ENCODE data around the gene DCST2.

The DCST2 gene

DNA sequence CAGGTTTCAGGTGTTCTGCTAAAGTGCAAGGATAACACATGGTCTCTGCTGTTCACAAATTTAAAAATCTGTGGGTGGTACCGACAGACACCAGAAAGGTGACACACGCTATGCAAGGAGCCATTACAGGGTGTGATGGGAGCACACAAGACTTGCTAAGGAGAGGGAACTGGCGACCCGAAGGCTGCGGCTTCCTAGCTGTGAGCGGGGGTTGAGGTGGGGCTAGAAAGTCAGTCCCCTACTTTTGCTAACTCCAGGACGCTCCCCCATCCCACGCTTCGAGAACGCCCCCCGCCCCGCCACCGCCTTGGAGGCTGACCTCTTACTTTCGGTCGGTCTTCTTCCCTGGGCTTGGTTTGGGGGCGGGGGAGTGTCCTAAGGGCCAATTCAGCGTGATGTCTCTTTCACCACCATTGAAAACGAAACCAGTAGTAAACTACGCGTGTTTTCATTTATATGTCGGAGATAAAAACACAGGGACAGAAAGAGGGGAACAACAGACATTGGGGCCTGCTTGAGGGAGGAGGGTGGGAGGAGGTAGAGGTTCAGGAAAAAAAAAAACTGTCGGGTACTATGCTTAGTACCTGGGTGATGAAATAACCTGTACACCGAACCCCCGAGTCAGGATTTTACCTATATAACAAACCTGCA is 58.0 kb downstream of the DCST2 start:
- peak in 1 of 2 experiments; percentile 58 for DNase-seq (ENCODE audit: low read depth in 2 of 2)

DNA sequence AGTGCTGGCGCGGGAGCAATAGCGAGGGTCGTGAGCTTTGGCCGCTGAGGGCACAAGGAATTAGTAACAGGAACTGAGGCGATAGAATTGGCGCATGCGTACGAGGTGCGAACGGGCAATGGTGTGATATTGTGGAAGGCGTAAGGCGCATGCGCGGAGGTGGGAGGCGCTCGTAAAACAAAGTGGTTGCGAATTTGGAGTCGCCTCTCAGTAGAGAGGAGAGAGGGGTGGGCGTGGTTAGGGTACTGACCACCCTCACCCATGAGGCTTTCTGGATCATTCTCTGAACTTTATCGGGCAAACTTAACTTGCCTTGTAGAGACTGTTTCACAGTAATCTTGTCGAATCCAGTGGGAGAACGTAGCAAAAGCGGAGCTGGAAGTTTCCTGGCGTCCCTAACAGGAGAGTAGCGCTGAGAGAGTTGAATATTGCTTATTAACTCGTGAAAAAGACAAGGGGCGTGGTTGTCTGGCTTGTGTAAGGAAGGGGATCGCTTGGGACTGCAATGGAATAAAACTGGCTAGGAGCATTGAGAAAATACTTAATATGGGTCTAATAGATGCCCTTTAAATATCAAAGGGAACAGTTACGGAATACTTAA is 58.7 kb downstream of the DCST2 start:
- DNase-seq (ENCODE audit: low read depth in 2 of 2), result peak; percentile 91 to 92

DNA sequence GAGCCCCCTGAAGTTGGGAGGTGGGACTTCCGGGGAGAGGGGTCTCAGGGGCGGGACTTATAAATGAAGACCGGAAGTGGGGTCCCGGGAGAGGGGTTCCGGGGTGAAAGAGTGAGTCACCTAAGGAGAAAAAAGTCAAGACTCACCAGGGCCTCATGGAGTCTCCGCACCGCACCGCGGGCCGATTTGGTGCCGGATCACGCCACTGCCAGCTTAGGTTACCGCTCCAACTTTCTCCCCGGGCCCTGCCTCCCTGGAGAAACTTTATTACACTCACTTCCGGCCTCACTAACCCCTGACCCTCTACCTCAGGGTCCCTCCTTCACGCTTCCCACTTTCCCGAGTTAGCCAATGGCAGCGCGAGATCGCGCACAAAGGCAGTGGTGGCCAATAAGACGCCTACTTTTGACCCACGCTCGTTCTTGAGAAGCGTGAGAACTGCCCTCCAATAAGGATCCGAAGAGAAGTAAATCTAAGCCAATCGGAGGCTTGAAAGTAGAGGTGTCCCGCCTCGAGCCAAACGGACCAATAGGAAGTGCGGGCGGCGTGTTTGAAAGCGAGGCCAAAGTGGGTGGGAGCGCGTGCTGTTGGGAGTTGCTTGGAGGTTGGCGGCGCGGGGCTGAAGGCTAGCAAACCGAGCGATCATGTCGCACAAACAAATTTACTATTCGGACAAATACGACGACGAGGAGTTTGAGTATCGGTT is 59.3 kb downstream of the DCST2 start, which contains the start of gene CKS1B:
TSS of gene CKS1B (plus strand) at position 580 of the 706 bp plus-strand sequence. CDS start at position 645, 65 bp downstream.
- peak; percentile 87 to 92 for DNase-seq (ENCODE audit: low read depth in 2 of 2)

DNA sequence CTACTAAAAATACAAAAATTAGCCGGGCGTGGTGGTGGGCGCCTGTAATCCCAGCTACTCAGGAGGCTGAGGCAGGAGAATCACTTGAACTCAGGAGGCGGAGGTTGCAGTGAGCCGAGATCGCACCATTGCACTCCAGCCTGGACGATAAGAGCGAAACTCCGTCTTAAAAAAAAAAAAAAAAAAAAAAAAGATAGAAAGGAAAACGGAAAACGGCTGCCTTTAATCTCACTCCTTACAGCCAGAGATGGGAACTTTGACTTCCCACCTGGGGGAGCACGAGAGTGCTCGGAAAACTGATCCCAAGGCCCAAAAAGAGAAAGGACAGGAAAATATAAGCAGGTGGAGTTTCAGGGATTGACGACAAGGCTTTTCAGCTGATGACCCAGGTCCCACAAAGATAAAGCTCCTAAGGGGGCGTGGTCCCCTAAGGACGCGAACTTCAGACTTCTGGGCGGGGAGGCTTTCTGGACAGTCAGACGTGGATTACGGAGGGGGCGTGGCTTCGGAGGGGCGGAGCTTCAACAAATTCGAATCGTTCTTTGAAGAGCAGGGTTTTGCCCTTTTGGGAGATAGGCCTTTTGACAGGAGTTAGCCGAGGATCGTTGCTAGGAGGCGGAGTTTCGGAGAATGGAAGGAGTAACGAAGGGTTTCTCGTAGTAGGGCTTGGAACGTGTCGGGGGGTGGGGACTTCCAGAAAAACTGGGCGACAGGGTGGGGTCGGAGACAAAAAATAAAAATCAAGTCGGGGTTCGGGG is 60.1 kb downstream of the DCST2 start:
- DNase-seq (ENCODE audit: low read depth in 2 of 2), result peak; percentile 78 to 98

DNA sequence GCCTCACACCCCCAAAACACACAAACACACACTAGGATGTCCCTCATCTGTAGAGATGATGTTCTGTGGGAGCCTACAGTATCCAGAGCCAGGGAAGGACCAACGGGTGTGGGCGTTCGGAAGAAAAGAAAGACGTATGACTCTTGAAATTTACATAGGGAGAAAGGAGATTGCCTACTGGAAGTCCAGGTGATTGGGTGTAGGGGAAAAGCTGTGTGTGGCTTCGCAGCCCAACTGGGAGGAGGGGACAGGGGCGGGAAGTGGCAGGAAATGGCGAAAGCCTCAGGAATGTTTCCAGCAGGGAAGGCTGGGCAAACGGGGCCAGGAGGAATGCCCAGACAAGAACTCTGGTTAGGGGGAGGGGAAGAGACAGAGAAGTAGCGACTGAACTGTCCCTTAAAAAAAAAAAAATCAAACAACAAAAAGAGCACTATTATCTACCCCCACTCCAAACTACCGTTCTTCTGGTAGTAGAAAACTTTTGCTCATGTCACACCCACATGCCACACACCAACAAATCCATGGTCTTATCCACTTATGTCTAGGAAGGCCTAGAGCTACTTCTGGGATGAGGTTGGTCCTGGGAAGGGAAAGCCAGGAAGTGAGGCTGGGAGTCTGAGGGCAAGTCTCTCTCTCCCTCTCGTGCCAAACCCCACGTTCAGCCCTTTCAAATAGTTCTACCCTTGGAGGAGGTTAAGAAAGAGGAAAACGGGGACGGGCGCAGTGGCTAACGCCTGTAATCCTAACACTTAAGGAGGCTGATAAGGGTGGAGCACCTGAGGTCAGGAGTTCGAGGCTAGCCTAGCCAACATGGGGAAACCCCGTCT is 60.9 kb downstream of the DCST2 start:
- DNase-seq (ENCODE audit: low read depth in 2 of 2), result no peak

DNA sequence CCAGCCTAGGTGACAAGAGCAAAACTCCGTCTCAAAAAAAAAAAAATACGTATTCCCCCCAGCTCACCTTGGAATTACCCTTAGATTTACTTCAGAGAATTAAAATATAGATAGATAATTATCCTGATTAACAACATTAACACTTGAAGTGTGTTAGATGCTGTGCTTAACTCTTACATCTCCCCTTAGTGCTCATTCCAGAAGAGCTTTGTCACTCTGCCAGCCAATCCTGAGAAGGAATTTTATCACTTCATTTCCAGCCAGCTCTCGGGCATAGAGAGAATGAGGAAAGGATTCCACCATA is 61.4 kb downstream of the DCST2 start:
- DNase-seq (ENCODE audit: low read depth in 2 of 2), result no peak

DNA sequence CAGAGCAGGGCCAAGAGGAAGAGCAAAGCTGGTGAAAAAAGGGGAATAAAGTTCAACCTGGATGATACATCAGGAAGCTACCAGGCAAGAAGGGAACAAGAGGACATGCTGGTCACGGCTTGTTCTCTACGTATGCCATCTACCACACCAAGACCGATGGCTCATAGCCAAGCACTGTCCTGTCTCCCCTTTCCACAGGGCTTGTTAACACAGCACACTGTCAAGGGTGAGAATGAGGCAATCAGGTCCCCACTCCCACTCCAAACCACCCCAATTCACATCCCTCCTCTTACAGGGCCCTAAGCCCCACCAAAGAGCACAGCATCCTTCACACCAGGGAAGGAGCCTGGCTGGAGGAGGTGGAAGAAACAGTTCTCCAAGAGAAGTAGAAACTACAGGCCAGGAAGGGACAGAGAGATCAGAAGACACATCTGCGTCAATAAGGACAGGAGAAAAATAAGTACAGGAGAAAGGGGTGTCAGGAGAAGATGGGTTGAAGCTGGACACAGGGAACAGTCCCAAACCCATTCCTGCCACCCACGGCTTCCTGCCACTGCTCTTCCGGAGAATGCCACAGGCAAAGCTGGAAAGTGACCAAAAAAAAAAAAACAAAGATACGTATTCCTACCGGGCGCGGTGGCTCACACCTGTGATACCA is 62.1 kb downstream of the DCST2 start:
- no peak for DNase-seq (ENCODE audit: low read depth in 2 of 2)

DNA sequence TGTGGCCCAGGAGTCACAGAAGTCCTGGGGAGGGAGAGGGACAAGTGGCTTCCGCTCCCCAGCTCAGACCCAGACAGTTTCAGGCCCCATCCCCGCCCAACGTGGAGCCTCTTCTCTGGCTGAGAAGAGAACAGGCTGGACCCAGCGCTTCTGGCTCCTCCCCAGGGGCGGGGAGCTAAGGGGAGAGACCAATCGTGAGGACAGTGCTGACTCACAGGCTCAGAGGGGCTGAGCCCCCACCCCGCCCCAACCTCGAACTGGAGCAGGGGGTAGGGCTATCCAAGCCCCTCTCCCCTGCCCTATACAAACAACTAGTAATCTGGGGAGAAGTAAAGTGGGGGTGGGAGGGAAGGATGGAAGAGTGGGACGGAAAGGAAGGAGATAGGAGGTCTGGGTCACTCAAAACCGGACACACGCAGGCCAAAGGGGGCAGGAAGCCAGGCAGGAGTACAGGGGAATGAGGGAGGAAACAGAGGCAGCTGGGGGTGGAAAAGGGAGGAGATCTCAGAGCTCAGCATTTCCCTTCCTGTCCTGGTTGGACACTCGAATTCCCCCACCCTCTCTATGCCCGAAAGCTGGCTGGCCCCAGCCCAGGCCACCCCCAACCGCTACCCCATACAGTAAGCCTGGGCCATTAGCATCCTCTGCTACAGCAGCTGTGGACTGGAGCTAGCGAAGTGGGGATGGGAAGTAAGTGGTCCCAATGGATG is 62.8 kb downstream of the DCST2 start, which contains the start of gene SHC1:
TSS of gene SHC1 (minus strand) at position 117 of the 710 bp plus-strand sequence. CDS start 221 bp downstream, outside the sequence.
- DNase-seq (ENCODE audit: low read depth in 2 of 2), result peak in 1 of 2 experiments; percentile 30

DNA sequence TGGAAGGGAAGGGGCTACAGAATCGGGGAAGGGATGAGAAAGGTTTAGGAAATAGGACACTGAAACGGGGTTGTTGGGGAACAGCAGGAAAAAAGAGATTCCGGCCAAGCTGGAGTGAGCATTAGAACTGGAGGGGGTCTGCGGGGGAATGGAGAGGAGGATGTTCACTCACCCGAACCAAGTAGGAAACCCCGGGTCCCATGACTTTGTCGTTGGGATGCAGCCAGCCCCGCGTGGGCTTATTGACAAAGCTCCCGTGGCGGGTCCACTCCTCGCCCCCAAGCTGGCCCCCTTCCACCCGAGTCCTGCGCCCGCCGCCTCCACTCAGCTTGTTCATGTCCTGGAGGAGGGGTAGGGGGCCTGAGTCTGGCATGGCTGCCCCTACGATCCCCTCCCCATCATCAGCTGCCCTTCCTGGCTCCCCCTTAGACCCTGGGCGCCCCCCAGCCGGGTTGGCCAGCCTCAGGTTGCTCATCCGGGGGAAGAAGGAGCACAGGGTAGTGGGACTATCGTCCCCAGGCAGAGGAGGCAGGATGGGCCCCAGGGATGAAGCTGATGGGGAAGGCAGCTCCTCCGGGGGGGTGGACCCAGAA is 63.6 kb downstream of the DCST2 start:
- no peak for DNase-seq (ENCODE audit: low read depth in 2 of 2)

DNA sequence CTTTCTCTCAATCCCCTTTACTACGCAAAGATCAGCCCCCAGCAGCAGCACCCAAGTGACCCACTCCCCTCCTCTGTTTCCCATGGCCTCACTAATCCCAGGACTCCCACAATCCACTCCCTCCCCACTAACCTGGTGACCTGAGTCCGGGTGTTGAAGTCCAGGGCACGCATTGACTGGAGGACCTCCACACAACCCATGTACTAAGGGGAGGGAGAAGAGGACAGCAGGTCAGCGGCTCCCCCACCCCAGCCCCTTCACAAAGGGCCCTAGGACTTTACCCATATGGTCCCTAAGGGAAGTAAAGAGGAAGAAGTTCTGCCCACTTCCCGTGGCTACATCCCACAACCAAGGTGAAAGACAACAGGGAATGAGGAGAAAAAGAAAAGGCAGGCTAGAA is 64.3 kb downstream of the DCST2 start:
- DNase-seq (ENCODE audit: low read depth in 2 of 2), result no peak

DNA sequence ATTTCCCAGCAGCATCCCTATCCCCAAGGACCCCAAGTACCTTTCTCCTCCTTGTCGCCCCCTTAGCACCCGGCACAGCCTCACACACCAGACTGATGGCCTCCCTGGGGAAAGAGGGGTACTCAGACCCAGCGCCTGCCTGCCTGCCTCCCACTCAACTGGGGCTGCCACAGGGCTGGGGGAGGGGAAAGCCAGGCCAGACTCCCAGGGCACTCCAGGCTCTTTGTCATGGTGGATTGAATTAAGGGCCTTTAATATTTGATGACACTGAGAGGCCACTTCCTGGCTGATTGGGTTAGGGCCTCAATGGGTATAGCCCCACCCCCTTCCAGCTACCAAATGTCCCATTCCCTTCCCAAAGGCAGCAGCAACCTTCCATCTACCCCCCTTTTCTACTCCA is 64.8 kb downstream of the DCST2 start:
- DNase-seq (ENCODE audit: low read depth in 2 of 2), result no peak
